ENCODE data around the gene MAGEA9B. TPM values are rescaled to one million over a fixed set of nuclear protein-coding genes. Genes with fewer than 3 reads are reported as not detected.

MAGEA9B gene
- total and polyA plus RNA-seq, 2 of the 4 experiments (the other 2 are of a cell fraction), result not detected

DNA sequence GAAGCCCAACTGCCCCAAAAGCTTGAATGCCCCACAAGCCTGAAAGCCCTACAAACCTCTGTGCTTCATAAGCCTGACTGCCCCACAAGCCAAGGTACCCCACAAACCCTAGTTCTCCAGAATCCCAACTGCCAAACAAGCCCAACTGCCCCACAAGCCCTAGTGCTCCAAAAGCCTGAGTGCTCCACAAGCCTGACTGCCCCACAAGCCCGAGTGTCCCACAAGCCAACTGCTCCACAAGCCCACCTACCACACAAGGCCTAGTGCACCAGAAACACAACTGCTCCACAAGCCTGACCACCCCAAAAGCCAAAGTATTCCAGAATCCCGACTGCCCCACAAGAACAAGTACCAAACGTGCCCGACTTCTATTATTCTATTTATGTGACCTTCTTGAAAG lies 23.9 kb downstream of the MAGEA9B start:
- Histone ChIP-seq H3K56ac (ENCODE audit: extremely low read depth, insufficient read depth, low read length) (no peak overlapping the region), H4K8ac (ENCODE audit: low read depth in 2 of 2, low read length in 2 of 2) (no peak overlapping the region), H4K5ac (ENCODE audit: low read depth, low read length) (no peak overlapping the region), H2BK15ac (ENCODE audit: low read depth, low read length) (no peak overlapping the region), H2BK120ac (ENCODE audit: low read depth, low read length) (no peak overlapping the region), H2BK20ac (ENCODE audit: low read depth, low read length) (no peak overlapping the region), H3K9ac (ENCODE audit: low read depth, low read length) (no peak overlapping the region), H3K36me3 (ENCODE audit: control insufficient read depth, insufficient read depth, low read length) (no peaks in the 10 kb centered on the region), H4K20me1 (ENCODE audit: insufficient read depth, low read length) (no peaks in the 10 kb centered on the region), H3K4me3 (ENCODE audit: insufficient read depth, low read depth, low read length) (no peak overlapping the region), H3K27ac (ENCODE audit: insufficient read depth, low read length) (no peak overlapping the region), H3K18ac (ENCODE audit: low read depth, low read length) (no peak overlapping the region), H2AK5ac (ENCODE audit: low read depth, low read length) (no peak overlapping the region), H3K9me1 (ENCODE audit: insufficient read depth, low read length) (no peaks in the 10 kb centered on the region), H2BK5ac (ENCODE audit: low read depth, low read length, poor library complexity, severe bottlenecking) (no peak overlapping the region), H3K14ac (replicated peaks; ENCODE audit: low read depth, low read length) (no peak overlapping the region), H3K27me3 (ENCODE audit: control insufficient read depth, insufficient read depth, low read length) (peaks cover 5% of the 10 kb centered on the region), H3K4me1 (ENCODE audit: control insufficient read depth, insufficient read depth, low read length) (no peaks in the 10 kb centered on the region), H3K4ac (ENCODE audit: low read depth, low read length) (no peak overlapping the region), H3K4me2 (ENCODE audit: low read depth, low read length) (no peak overlapping the region), H2AFZ (replicated peaks; ENCODE audit: low read length, poor library complexity) (no peak overlapping the region), H3K23ac (ENCODE audit: low read depth, low read length) (no peak overlapping the region), H2AK9ac (replicated peaks; ENCODE audit: low read depth, low read length, poor library complexity) (no peak overlapping the region), H4K91ac (ENCODE audit: insufficient read depth, low read depth, low read length) (no peak overlapping the region), H3K79me1 (ENCODE audit: low read depth in 1 of 2, low read length in 2 of 2) (no peaks in the 10 kb centered on the region), H3K9me3 (ENCODE audit: control insufficient read depth, insufficient read depth, low read length) (no peaks in the 10 kb centered on the region)
- ChIA-PET POLR2A (ENCODE audit: unreplicated experiment) (no interaction called here), CTCF (no interaction called here)
- intact Hi-C loops (cut with micrococcal nuclease) (no loop called here), dilution Hi-C loops (cut with HindIII; ENCODE audit: low sequenced_read_pairs, unreplicated experiment) (no loop called here), in situ Hi-C loops (cut with MboI; ENCODE audit: low sequenced_read_pairs) (no loop called here)
- BruUV-seq (replicated peaks), result no TSS peak
- TF ChIP-seq MXI1 (IDR thresholded peaks at IDR 0.05; ENCODE audit: borderline replicate concordance, low read depth, low read length), result no peak
- TF ChIP-seq NFE2L2 (IDR thresholded peaks at IDR 0.05; ENCODE audit: low read depth, low read length), result no peak
- TF ChIP-seq CHD1 (IDR thresholded peaks at IDR 0.05; ENCODE audit: low read depth, low read length), result no peak
- TF ChIP-seq RCOR1 (IDR thresholded peaks at IDR 0.05; ENCODE audit: insufficient replicate concordance, low read length), result no peak
- TF ChIP-seq CEBPB (IDR thresholded peaks at IDR 0.05; ENCODE audit: low read depth, low read length), result no peak
- no peak for TF ChIP-seq RFX5 (IDR thresholded peaks at IDR 0.05; ENCODE audit: low read depth, low read length)
- TF ChIP-seq, protein P1, sequence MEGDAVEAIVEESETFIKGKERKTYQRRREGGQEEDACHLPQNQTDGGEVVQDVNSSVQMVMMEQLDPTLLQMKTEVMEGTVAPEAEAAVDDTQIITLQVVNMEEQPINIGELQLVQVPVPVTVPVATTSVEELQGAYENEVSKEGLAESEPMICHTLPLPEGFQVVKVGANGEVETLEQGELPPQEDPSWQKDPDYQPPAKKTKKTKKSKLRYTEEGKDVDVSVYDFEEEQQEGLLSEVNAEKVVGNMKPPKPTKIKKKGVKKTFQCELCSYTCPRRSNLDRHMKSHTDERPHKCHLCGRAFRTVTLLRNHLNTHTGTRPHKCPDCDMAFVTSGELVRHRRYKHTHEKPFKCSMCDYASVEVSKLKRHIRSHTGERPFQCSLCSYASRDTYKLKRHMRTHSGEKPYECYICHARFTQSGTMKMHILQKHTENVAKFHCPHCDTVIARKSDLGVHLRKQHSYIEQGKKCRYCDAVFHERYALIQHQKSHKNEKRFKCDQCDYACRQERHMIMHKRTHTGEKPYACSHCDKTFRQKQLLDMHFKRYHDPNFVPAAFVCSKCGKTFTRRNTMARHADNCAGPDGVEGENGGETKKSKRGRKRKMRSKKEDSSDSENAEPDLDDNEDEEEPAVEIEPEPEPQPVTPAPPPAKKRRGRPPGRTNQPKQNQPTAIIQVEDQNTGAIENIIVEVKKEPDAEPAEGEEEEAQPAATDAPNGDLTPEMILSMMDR (conservative IDR thresholded peaks at IDR 0.05; ENCODE audit: low read depth, low read length), result no peak
- no peak for TF ChIP-seq MAZ (IDR thresholded peaks at IDR 0.05; ENCODE audit: borderline replicate concordance, low read depth, low read length)
- no peak for TF ChIP-seq MAFK (IDR thresholded peaks at IDR 0.05; ENCODE audit: low read depth, low read length)
- no peak for TF ChIP-seq SMC3 (IDR thresholded peaks at IDR 0.05; ENCODE audit: low read depth, low read length)
- TF ChIP-seq, protein P2, sequence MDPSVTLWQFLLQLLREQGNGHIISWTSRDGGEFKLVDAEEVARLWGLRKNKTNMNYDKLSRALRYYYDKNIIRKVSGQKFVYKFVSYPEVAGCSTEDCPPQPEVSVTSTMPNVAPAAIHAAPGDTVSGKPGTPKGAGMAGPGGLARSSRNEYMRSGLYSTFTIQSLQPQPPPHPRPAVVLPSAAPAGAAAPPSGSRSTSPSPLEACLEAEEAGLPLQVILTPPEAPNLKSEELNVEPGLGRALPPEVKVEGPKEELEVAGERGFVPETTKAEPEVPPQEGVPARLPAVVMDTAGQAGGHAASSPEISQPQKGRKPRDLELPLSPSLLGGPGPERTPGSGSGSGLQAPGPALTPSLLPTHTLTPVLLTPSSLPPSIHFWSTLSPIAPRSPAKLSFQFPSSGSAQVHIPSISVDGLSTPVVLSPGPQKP (IDR thresholded peaks at IDR 0.05; ENCODE audit: borderline replicate concordance, low read depth, low read length), result no peak
- no peak for TF ChIP-seq FOS (IDR thresholded peaks at IDR 0.05; ENCODE audit: low read depth, low read length)
- no peak for ATAC-seq (ENCODE audit: low read depth)
- no peak for DNase-seq
- WGBS, 2 experiments (ENCODE audit: extremely low coverage in 2 of 2, insufficient read length in 1 of 2), result no CpG with 5 or more reads among the region's 4 CpGs
